ENCODE measurements around the gene WDR20. TPM values are rescaled to one million over a fixed set of nuclear protein-coding genes. Genes with fewer than 3 reads are reported as not detected.

The WDR20 gene
- total and polyA plus RNA-seq, 10 of the 15 experiments (the other 5 are each of a cell fraction or from before 2014, with no cell fraction given): 9.1 to 25.9 (median 18.4) TPM

DNA sequence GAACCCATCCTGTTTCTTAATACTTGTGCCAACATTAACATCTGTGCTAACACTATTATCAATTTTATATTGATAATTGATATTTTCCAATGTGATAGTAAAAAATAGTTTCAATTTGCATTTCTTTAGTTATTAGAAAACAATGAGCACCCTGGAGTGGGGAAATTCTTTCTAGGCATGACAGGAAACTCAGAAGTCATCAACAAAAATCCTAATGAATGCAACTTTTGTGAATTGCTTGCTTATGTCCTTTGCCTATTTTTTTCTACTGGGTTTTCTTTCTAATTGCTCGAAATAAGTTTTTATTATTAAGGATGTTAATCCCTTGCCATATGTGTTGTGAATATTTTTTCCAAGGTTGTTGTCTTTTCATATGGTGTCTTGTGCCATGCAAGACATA, 18.1 kb upstream of the WDR20 start:
- in situ Hi-C loops (cut with MboI): no loop called here
- no peak overlapping the region for H3K9ac ChIP-seq (ENCODE audit: control insufficient read depth, insufficient read depth, low read length)
- ATAC-seq (no peak), FAIRE-seq (no peak), DNase-seq (ENCODE audit: low read depth, low spot score) (no peak)
- H3K9me3 ChIP-seq (replicated peaks; ENCODE audit: control insufficient read depth, insufficient read depth, low read length): no peaks in the 10 kb centered on the region; the same call in 2 of the 3 replicates
- H3K4me1 ChIP-seq (ENCODE audit: control insufficient read depth, insufficient read depth, low read length): no peaks in the 10 kb centered on the region
- H2AFZ ChIP-seq (ENCODE audit: control insufficient read depth, low read depth, low read length): no peak overlapping the region
- no peaks in the 10 kb centered on the region for H3K27me3 ChIP-seq (replicated peaks in 1 of 2; ENCODE audit: control insufficient read depth in 2 of 2, insufficient read depth in 2 of 2, low read length in 1 of 2)
- ChIA-PET SMC1A (ENCODE audit: uncharacterized antibody, unreplicated experiment) (no interaction called here), POLR2A (no interaction called here), CTCF (no interaction called here), RAD21 (ENCODE audit: unreplicated experiment) (no interaction called here)
- no peak overlapping the region for H3K4me2 ChIP-seq (ENCODE audit: control insufficient read depth, insufficient read depth)
- intact Hi-C loops (cut with micrococcal nuclease; ENCODE audit: unreplicated experiment): no loop called here
- TF ChIP-seq KLF5 (IDR thresholded peaks at IDR 0.05; ENCODE audit: partially characterized antibody) (no peak), TBL1XR1 (IDR thresholded peaks at IDR 0.05; ENCODE audit: low read depth, low read length) (no peak), STAT1 (conservative IDR thresholded peaks at IDR 0.05) (no peak), RFX5 (IDR thresholded peaks at IDR 0.05; ENCODE audit: low read depth, low read length) (no peak), TARDBP (IDR thresholded peaks at IDR 0.05; ENCODE audit: borderline replicate concordance) (no peak), SMC3 (IDR thresholded peaks at IDR 0.05; ENCODE audit: borderline replicate concordance, low read length) (no peak), CBX5 (IDR thresholded peaks at IDR 0.05; ENCODE audit: low read depth) (no peak), PML (IDR thresholded peaks at IDR 0.05; ENCODE audit: low read length) (no peak), SUPT20H (IDR thresholded peaks at IDR 0.05; ENCODE audit: borderline replicate concordance, control insufficient read depth, low read depth, low read length) (no peak)
- TF ChIP-seq, protein P1, sequence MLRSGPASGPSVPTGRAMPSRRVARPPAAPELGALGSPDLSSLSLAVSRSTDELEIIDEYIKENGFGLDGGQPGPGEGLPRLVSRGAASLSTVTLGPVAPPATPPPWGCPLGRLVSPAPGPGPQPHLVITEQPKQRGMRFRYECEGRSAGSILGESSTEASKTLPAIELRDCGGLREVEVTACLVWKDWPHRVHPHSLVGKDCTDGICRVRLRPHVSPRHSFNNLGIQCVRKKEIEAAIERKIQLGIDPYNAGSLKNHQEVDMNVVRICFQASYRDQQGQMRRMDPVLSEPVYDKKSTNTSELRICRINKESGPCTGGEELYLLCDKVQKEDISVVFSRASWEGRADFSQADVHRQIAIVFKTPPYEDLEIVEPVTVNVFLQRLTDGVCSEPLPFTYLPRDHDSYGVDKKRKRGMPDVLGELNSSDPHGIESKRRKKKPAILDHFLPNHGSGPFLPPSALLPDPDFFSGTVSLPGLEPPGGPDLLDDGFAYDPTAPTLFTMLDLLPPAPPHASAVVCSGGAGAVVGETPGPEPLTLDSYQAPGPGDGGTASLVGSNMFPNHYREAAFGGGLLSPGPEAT (IDR thresholded peaks at IDR 0.05; ENCODE audit: low read depth): no peak
- TF ChIP-seq, protein P2, sequence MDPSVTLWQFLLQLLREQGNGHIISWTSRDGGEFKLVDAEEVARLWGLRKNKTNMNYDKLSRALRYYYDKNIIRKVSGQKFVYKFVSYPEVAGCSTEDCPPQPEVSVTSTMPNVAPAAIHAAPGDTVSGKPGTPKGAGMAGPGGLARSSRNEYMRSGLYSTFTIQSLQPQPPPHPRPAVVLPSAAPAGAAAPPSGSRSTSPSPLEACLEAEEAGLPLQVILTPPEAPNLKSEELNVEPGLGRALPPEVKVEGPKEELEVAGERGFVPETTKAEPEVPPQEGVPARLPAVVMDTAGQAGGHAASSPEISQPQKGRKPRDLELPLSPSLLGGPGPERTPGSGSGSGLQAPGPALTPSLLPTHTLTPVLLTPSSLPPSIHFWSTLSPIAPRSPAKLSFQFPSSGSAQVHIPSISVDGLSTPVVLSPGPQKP (IDR thresholded peaks at IDR 0.05; ENCODE audit: low read depth, low read length): no peak
- TF ChIP-seq, protein P3, sequence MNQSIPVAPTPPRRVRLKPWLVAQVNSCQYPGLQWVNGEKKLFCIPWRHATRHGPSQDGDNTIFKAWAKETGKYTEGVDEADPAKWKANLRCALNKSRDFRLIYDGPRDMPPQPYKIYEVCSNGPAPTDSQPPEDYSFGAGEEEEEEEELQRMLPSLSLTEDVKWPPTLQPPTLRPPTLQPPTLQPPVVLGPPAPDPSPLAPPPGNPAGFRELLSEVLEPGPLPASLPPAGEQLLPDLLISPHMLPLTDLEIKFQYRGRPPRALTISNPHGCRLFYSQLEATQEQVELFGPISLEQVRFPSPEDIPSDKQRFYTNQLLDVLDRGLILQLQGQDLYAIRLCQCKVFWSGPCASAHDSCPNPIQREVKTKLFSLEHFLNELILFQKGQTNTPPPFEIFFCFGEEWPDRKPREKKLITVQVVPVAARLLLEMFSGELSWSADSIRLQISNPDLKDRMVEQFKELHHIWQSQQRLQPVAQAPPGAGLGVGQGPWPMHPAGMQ (IDR thresholded peaks at IDR 0.05; ENCODE audit: borderline replicate concordance): no peak
- TF ChIP-seq, protein P4, sequence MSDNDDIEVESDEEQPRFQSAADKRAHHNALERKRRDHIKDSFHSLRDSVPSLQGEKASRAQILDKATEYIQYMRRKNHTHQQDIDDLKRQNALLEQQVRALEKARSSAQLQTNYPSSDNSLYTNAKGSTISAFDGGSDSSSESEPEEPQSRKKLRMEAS (IDR thresholded peaks at IDR 0.05; ENCODE audit: low read depth, low read length): no peak
- no peaks in the 10 kb centered on the region for H3K36me3 ChIP-seq (ENCODE audit: control insufficient read depth in 2 of 2, insufficient read depth in 2 of 2, low read length in 1 of 2)
- H3K4me3 ChIP-seq: no peak overlapping the region
- no TSS peak for BruUV-seq (replicated peaks)
- no peaks in the 10 kb centered on the region for H3K79me2 ChIP-seq (ENCODE audit: control insufficient read depth, insufficient read depth, low read length)
- H3K27ac ChIP-seq (ENCODE audit: control insufficient read depth, insufficient read depth): no peak overlapping the region
- no peaks in the 10 kb centered on the region for H4K20me1 ChIP-seq (ENCODE audit: control insufficient read depth, insufficient read depth)
- WGBS (ENCODE audit: insufficient coverage, insufficient replicate concordance, low lambda C conversion rate, missing lambda C conversion rate): 88% methylated on average over 1 of the region's 1 CpG

Measured in GM12878 (cell line).